HUES6 (cell line): ENCODE data around the gene MAP3K7.

Experiments used
- H3K27ac ChIP-seq: 2 replicates; pipeline ENCODE4 v1.7.0; 2013; ENCODE audit warnings: low read depth, mild to moderate bottlenecking, low read length, inconsistent platforms
- H3K27me3 ChIP-seq: 2 replicates; pipeline ENCODE4 v1.6.1; 2013; ENCODE audit warnings: low read length; ENCODE audit not compliant: control insufficient read depth, insufficient read depth
- H3K36me3 ChIP-seq: 2 replicates; pipeline ENCODE4 v1.6.1; 2013; ENCODE audit warnings: low read length; ENCODE audit not compliant: control insufficient read depth, insufficient read depth
- H3K4me1 ChIP-seq: 2 replicates; pipeline ENCODE4 v1.6.1; 2013; ENCODE audit warnings: low read length; ENCODE audit not compliant: control insufficient read depth, insufficient read depth
- H3K4me3 ChIP-seq: 2 replicates; pipeline ENCODE4 v1.5.1; 2013; ENCODE audit warnings: low read depth, low read length
- H3K9ac ChIP-seq: one replicate; pipeline ENCODE4 v1.6.1; 2013; ENCODE audit warnings: mild to moderate bottlenecking, low read length
- H3K9me3 ChIP-seq: 2 replicates; pipeline ENCODE4 v1.6.1; 2013; ENCODE audit warnings: low read depth, low read length; ENCODE audit not compliant: control insufficient read depth, insufficient read depth

MAP3K7 gene

GRCh38 chr6:90523779-90524310 is 63.0 kb downstream of the MAP3K7 start:
- Histone ChIP-seq H3K36me3 (peaks cover 52% of the 10 kb centered on the region), H3K27me3 (no peaks in the 10 kb centered on the region), H3K27ac (no peak overlapping the region), H3K4me3 (no peak overlapping the region), H3K9me3 (no peaks in the 10 kb centered on the region), H3K4me1 (no peaks in the 10 kb centered on the region), H3K9ac (no peak overlapping the region)

- Histone ChIP-seq H3K27ac (no peak overlapping the region), H3K9me3 (no peaks in the 10 kb centered on the region), H3K27me3 (no peaks in the 10 kb centered on the region), H3K9ac (no peak overlapping the region), H3K36me3 (peaks cover 65% of the 10 kb centered on the region), H3K4me3 (no peak overlapping the region), H3K4me1 (no peaks in the 10 kb centered on the region)
Measured at GRCh38 chr6:90521955-90522354, 64.9 kb downstream of the MAP3K7 start.

- Histone ChIP-seq H3K36me3 (peaks cover 79% of the 10 kb centered on the region), H3K9me3 (no peaks in the 10 kb centered on the region)
Measured at GRCh38 chr6:90516074-90516660, 70.7 kb downstream of the MAP3K7 start.

GRCh38 chr6:90514496-90514895 is 72.4 kb downstream of the MAP3K7 start:
- Histone ChIP-seq H3K27ac (no peak overlapping the region), H3K4me3 (no peak overlapping the region), H3K4me1 (no peaks in the 10 kb centered on the region), H3K9me3 (no peaks in the 10 kb centered on the region), H3K27me3 (no peaks in the 10 kb centered on the region), H3K9ac (no peak overlapping the region), H3K36me3 (peaks cover 63% of the 10 kb centered on the region)

More at GRCh38 chr6:90516074-90516660, 70.7 kb downstream of the MAP3K7 start:
- Histone ChIP-seq H3K4me1 (no peaks in the 10 kb centered on the region), H3K27ac (no peak overlapping the region), H3K4me3 (no peak overlapping the region), H3K27me3 (no peaks in the 10 kb centered on the region), H3K9ac (no peak overlapping the region)

GRCh38 chr6:90508753-90509152 is 78.1 kb downstream of the MAP3K7 start:
- Histone ChIP-seq H3K9ac (no peak overlapping the region), H3K27ac (no peak overlapping the region), H3K36me3 (peaks cover 11% of the 10 kb centered on the region; the same call in 1 of the 2 replicates), H3K9me3 (no peaks in the 10 kb centered on the region), H3K27me3 (no peaks in the 10 kb centered on the region), H3K4me1 (peaks cover 4% of the 10 kb centered on the region; the same call in 1 of the 2 replicates), H3K4me3 (no peak overlapping the region)

GRCh38 chr6:90502866-90503407 is 83.9 kb downstream of the MAP3K7 start:
- no peaks in the 10 kb centered on the region for H3K36me3 ChIP-seq
- H3K4me1 ChIP-seq, result peaks cover 23% of the 10 kb centered on the region
- H3K9ac ChIP-seq, result peak overlapping the region; percentile 12
- H3K27ac ChIP-seq, result peak overlapping the region; percentile 66; the same call in 1 of the 2 replicates
- no peak overlapping the region for H3K4me3 ChIP-seq
- H3K27me3 ChIP-seq, result no peaks in the 10 kb centered on the region
- H3K9me3 ChIP-seq, result no peaks in the 10 kb centered on the region

- no peak overlapping the region for H3K9ac ChIP-seq
- no peak overlapping the region; the same call in 1 of the 2 replicates for H3K27ac ChIP-seq
- no peaks in the 10 kb centered on the region for H3K9me3 ChIP-seq
- no peaks in the 10 kb centered on the region for H3K36me3 ChIP-seq
- H3K4me1 ChIP-seq, result peaks cover 24% of the 10 kb centered on the region
- H3K27me3 ChIP-seq, result no peaks in the 10 kb centered on the region
- no peak overlapping the region for H3K4me3 ChIP-seq
Measured at GRCh38 chr6:90502381-90502780, 84.5 kb downstream of the MAP3K7 start.

- Histone ChIP-seq H3K27me3 (no peaks in the 10 kb centered on the region), H3K9me3 (no peaks in the 10 kb centered on the region), H3K4me3 (no peak overlapping the region), H3K27ac (peak overlapping the region; percentile 56; the same call in 1 of the 2 replicates), H3K36me3 (no peaks in the 10 kb centered on the region), H3K9ac (no peak overlapping the region), H3K4me1 (peaks cover 43% of the 10 kb centered on the region)
Measured at GRCh38 chr6:90500458-90500857, 86.4 kb downstream of the MAP3K7 start.

- Histone ChIP-seq H3K9ac (no peak overlapping the region), H3K4me3 (no peak overlapping the region), H3K9me3 (no peaks in the 10 kb centered on the region), H3K4me1 (peaks cover 58% of the 10 kb centered on the region), H3K36me3 (no peaks in the 10 kb centered on the region), H3K27ac (no peak overlapping the region), H3K27me3 (no peaks in the 10 kb centered on the region)
Measured at GRCh38 chr6:90497411-90497810, 89.5 kb downstream of the MAP3K7 start.

GRCh38 chr6:90496258-90497016 is 90.4 kb downstream of the MAP3K7 start:
- H3K4me3 ChIP-seq, result no peak overlapping the region
- H3K9me3 ChIP-seq, result no peaks in the 10 kb centered on the region
- H3K4me1 ChIP-seq, result peaks cover 55% of the 10 kb centered on the region
- H3K27ac ChIP-seq, result peak overlapping the region; percentile 11; the same call in 1 of the 2 replicates
- H3K36me3 ChIP-seq, result no peaks in the 10 kb centered on the region
- no peak overlapping the region for H3K9ac ChIP-seq
- H3K27me3 ChIP-seq, result no peaks in the 10 kb centered on the region
